H1 (cell line): ENCODE measurements around the gene SLC7A11. TPM values are rescaled to one million over a fixed set of nuclear protein-coding genes. Genes with fewer than 3 reads are reported as not detected.

Experiments used
- CTCF ChIA-PET: fragments of 300-600 bp; sonication (Branson Sonifier 250); formaldehyde crosslinking; loops from one replicate; lab custom pipeline; 2021; ENCODE audit not compliant: partially characterized antibody; lab: Charles Lee
- POLR2A ChIA-PET: fragments of 300-600 bp; sonication (Branson Sonifier 250); formaldehyde crosslinking; loops from one replicate; lab custom pipeline; 2021; ENCODE audit warnings: inconsistent platforms; ENCODE audit not compliant: partially characterized antibody; lab: Charles Lee
- DNase-seq, 2 experiments: peaks; one replicate each; pipeline versions ENCODE4 v3.0.0 to v3.0.0-alpha.2; 2010 to 2022; ENCODE audit warnings: low spot score in 2 of 2, low read depth in 1 of 2, mixed read lengths in 1 of 2
- FAIRE-seq: peaks from 2 replicates; lab custom pipeline; 2011; peaks lifted over from hg19 to GRCh38; lab: Jason Lieb, UNC
- H2AFZ ChIP-seq: 2 replicates; pipeline ENCODE4 v1.8.1; 2012; ENCODE audit warnings: low read length, inconsistent platforms
- H2AK5ac ChIP-seq: 2 replicates; pipeline ENCODE4 v1.6.1; 2013; ENCODE audit warnings: low read depth, low read length
- H2BK120ac ChIP-seq: replicated peaks from 2 replicates; pipeline ENCODE3; 2013; ENCODE audit warnings: low read depth, low read length, inconsistent platforms
- H2BK12ac ChIP-seq: 2 replicates; pipeline ENCODE4 v1.6.1; 2013; ENCODE audit warnings: low read depth, low read length
- H2BK15ac ChIP-seq: 2 replicates; pipeline ENCODE4 v1.6.1; 2013; ENCODE audit warnings: low read length
- H2BK20ac ChIP-seq: 2 replicates; pipeline ENCODE4 v1.6.1; 2013; ENCODE audit warnings: low read length
- H2BK5ac ChIP-seq: 2 replicates; pipeline ENCODE4 v1.6.1; 2013; ENCODE audit warnings: low read depth, low read length
- H3K14ac ChIP-seq: 2 replicates; pipeline ENCODE4 v1.6.1; 2013; ENCODE audit warnings: inconsistent platforms; ENCODE audit not compliant: insufficient read length
- H3K18ac ChIP-seq: 2 replicates; pipeline ENCODE4 v1.6.1; 2013; ENCODE audit warnings: low read length; ENCODE audit errors: extremely low read depth
- H3K23ac ChIP-seq: 2 replicates; pipeline ENCODE4 v1.6.1; 2013; ENCODE audit warnings: inconsistent platforms; ENCODE audit not compliant: insufficient read length
- H3K23me2 ChIP-seq: 2 replicates; pipeline ENCODE4 v1.6.1; 2013; ENCODE audit warnings: low read depth, low read length
- H3K27ac ChIP-seq: 2 replicates; pipeline ENCODE4 v1.6.1; 2011; ENCODE audit warnings: low read depth, low read length, inconsistent platforms
- H3K27me3 ChIP-seq, 4 experiments: replicated peaks in 1 of 4; 1 replicate in 1 of 4; 2 replicates in 3 of 4; pipeline versions ENCODE4 v1.6.1 to v1.8.1; 2011 to 2013; ENCODE audit warnings: low read length in 3 of 4, mild to moderate bottlenecking in 3 of 4, inconsistent platforms in 2 of 4, mixed read lengths in 2 of 4, moderate library complexity in 1 of 4; ENCODE audit not compliant: control insufficient read depth in 3 of 4, insufficient read depth in 3 of 4; ENCODE audit errors: extremely low read depth in 1 of 4
- H3K36me3 ChIP-seq, 4 experiments: 2 replicates each; pipeline versions ENCODE4 v1.6.1 to v1.8.1; 2011 to 2013; ENCODE audit warnings: mild to moderate bottlenecking in 4 of 4, low read length in 3 of 4, moderate library complexity in 2 of 4, control low read depth in 1 of 4, inconsistent platforms in 1 of 4; ENCODE audit not compliant: insufficient read depth in 4 of 4, control insufficient read depth in 2 of 4
- H3K4ac ChIP-seq: replicated peaks from 2 replicates; pipeline ENCODE3; 2013; ENCODE audit warnings: low read length, low read depth, mixed read lengths, inconsistent platforms; ENCODE audit not compliant: insufficient read length
- H3K4me1 ChIP-seq, 4 experiments: replicated peaks in 1 of 4; 1 replicate in 1 of 4; 2 replicates in 3 of 4; pipeline versions ENCODE4 v1.6.1 to v1.8.1; 2011 to 2013; ENCODE audit warnings: low read length in 3 of 4, inconsistent platforms in 2 of 4, mixed read lengths in 1 of 4; ENCODE audit not compliant: insufficient read depth in 4 of 4, control insufficient read depth in 3 of 4
- H3K4me2 ChIP-seq, 2 experiments: 2 replicates each; pipeline versions ENCODE4 v1.6.1 to v1.8.1; 2011 to 2013; ENCODE audit warnings: low read depth in 2 of 2, low read length in 2 of 2, control low read depth in 1 of 2, inconsistent platforms in 1 of 2, mild to moderate bottlenecking in 1 of 2; ENCODE audit not compliant: insufficient read depth in 1 of 2
- H3K4me3 ChIP-seq, 4 experiments: fragments of 200-600, 300-600 bp in 1 of 4; sonication (generic), shearing (Covaris generic), sonication (Bioruptor Twin) in 1 of 4; 2 replicates each; pipeline versions ENCODE4 v1.5.1 to v1.8.1; 2011 to 2016; ENCODE audit warnings: low read length in 4 of 4, low read depth in 3 of 4, control low read depth in 2 of 4, inconsistent platforms in 2 of 4, mild to moderate bottlenecking in 2 of 4, mixed read lengths in 1 of 4, moderate library complexity in 1 of 4; ENCODE audit not compliant: insufficient read depth in 2 of 4; ENCODE audit errors: extremely low read depth in 1 of 4
- H3K56ac ChIP-seq: replicated peaks from 2 replicates; pipeline ENCODE3; 2013; ENCODE audit warnings: low read depth, mild to moderate bottlenecking, mixed read lengths, low read length, inconsistent platforms; ENCODE audit not compliant: insufficient read length
- H3K79me1 ChIP-seq: 2 replicates; pipeline ENCODE4 v1.6.1; 2013; ENCODE audit warnings: low read depth, low read length, control low read depth
- H3K79me2 ChIP-seq, 2 experiments: 2 replicates each; pipeline versions ENCODE4 v1.6.1 to v1.8.1; 2012 to 2013; ENCODE audit warnings: low read length in 2 of 2, mild to moderate bottlenecking in 2 of 2, inconsistent platforms in 1 of 2; ENCODE audit not compliant: insufficient read depth in 2 of 2, control insufficient read depth in 1 of 2
- H3K9ac ChIP-seq, 4 experiments: replicated peaks in 1 of 4; 1 replicate in 1 of 4; 2 replicates in 3 of 4; pipeline versions ENCODE4 v1.6.1 to v1.8.1; 2011 to 2013; ENCODE audit warnings: low read depth in 3 of 4, low read length in 3 of 4, control low read depth in 2 of 4, mild to moderate bottlenecking in 2 of 4, moderate library complexity in 2 of 4, inconsistent platforms in 1 of 4; ENCODE audit errors: extremely low read depth in 1 of 4
- H3K9me3 ChIP-seq, 2 experiments: 2 replicates each; pipeline versions ENCODE4 v1.6.1 to v1.8.1; 2012 to 2013; ENCODE audit warnings: mild to moderate bottlenecking in 2 of 2, moderate library complexity in 2 of 2, control low read depth in 1 of 2, inconsistent platforms in 1 of 2, low read depth in 1 of 2, low read length in 1 of 2, mixed read lengths in 1 of 2; ENCODE audit not compliant: insufficient read depth in 2 of 2
- H4K20me1 ChIP-seq, 2 experiments: replicated peaks in 1 of 2; 2 replicates each; pipeline versions ENCODE3 to v1.8.1; 2011 to 2013; ENCODE audit warnings: inconsistent platforms in 2 of 2, low read length in 2 of 2, mild to moderate bottlenecking in 1 of 2; ENCODE audit not compliant: insufficient read depth in 2 of 2, control insufficient read depth in 1 of 2
- H4K5ac ChIP-seq: 2 replicates; pipeline ENCODE4 v1.6.1; 2013; ENCODE audit warnings: low read length, low read depth, mixed read lengths, inconsistent platforms; ENCODE audit not compliant: insufficient read length
- H4K8ac ChIP-seq: 2 replicates; pipeline ENCODE4 v1.8.0; 2013; ENCODE audit warnings: mild to moderate bottlenecking, moderate library complexity, low read length, inconsistent platforms; ENCODE audit not compliant: insufficient read depth; ENCODE audit errors: extremely low read depth
- H4K91ac ChIP-seq: replicated peaks from 2 replicates; pipeline ENCODE3; 2013; ENCODE audit warnings: low read length, mixed read lengths, inconsistent platforms; ENCODE audit not compliant: insufficient read length
- ATF3 ChIP-seq: IDR thresholded peaks from 2 replicates; pipeline ENCODE4 v1.6.1; 2011; ENCODE audit warnings: low read depth, mild to moderate bottlenecking, low read length; ENCODE audit not compliant: insufficient read depth
- CBX5 ChIP-seq: fragments of 300-800, 300-1000 bp; sonication (generic); IDR thresholded peaks from 2 replicates; pipeline ENCODE4 v1.7.1; 2016; ENCODE audit warnings: antibody characterized with exemption, low read length, low read depth
- GABPA ChIP-seq: IDR thresholded peaks from 2 replicates; pipeline ENCODE4 v1.6.1; 2011; ENCODE audit warnings: mild to moderate bottlenecking, low read length, moderate library complexity, borderline replicate concordance; ENCODE audit not compliant: insufficient read depth
- HDAC6 ChIP-seq: IDR thresholded peaks from one replicate; pipeline ENCODE4 v1.7.1; 2012; ENCODE audit warnings: low read depth, mild to moderate bottlenecking, inconsistent platforms, low read length, moderate library complexity
- KDM5A ChIP-seq: fragments of 200-600 bp; IDR thresholded peaks from 2 replicates; pipeline ENCODE4 v1.7.1; 2012; ENCODE audit warnings: mild to moderate bottlenecking, low read length, inconsistent platforms, mixed read lengths
- NANOG ChIP-seq: IDR thresholded peaks from 2 replicates; pipeline ENCODE4 v1.6.1; 2011; ENCODE audit warnings: low read length, low read depth, mild to moderate bottlenecking, inconsistent platforms; ENCODE audit not compliant: insufficient read depth, poor library complexity, severe bottlenecking
- NRF1 ChIP-seq: IDR thresholded peaks from 2 replicates; pipeline ENCODE4 v1.6.1; 2011; ENCODE audit warnings: mild to moderate bottlenecking, low read depth, low read length, improper control_type of control experiment
- RAD21 ChIP-seq, 2 experiments: IDR thresholded peaks in 1 of 2; conservative IDR thresholded peaks in 1 of 2; 2 replicates each; pipeline ENCODE4 v1.6.1; 2011; ENCODE audit warnings: low read depth in 2 of 2, low read length in 2 of 2, improper control_type of control experiment in 1 of 2, inconsistent platforms in 1 of 2, mild to moderate bottlenecking in 1 of 2, moderate library complexity in 1 of 2
- RFX5 ChIP-seq: IDR thresholded peaks from 2 replicates; pipeline ENCODE4 v1.6.1; 2011; ENCODE audit warnings: low read depth, low read length, improper control_type of control experiment, borderline replicate concordance
- TBP ChIP-seq: IDR thresholded peaks from 2 replicates; pipeline ENCODE4 v1.6.1; 2011; ENCODE audit warnings: low read depth, low read length, improper control_type of control experiment
- TEAD4 ChIP-seq: IDR thresholded peaks from 2 replicates; pipeline ENCODE4 v1.6.1; 2012; ENCODE audit warnings: low read depth, low read length, inconsistent platforms, mixed read lengths
- WGBS, 2 experiments: shearing (Covaris generic) in 1 of 2; methylation state at CpG; one replicate each; pipeline versions ENCODE4 v1.1.6 to v1.1.7; 2013 to 2015; ENCODE audit warnings: low lambda C conversion rate in 2 of 2, mixed read lengths in 2 of 2, inconsistent platforms in 1 of 2, low coverage in 1 of 2, missing lambda C conversion rate in 1 of 2; ENCODE audit not compliant: insufficient replicate concordance in 2 of 2, insufficient coverage in 1 of 2, insufficient read length in 1 of 2; ENCODE audit errors: extremely low coverage in 1 of 2, missing lambda C conversion rate in 1 of 2; 5-methylcytosine and 5-hydroxymethylcytosine counted together
- polyA plus RNA-seq, 7 experiments: library from polyadenylated mRNA; depleted of rRNA in 3 of 7; stranded (reverse) in 5 of 7; unstranded in 2 of 7; fragments of >200 nt in 5 of 7; fragments of 200-250 nt in 2 of 7; gene quantifications; 1 replicate in 5 of 7; 2 replicates in 1 of 7; 4 replicates in 1 of 7; pipeline versions ENCODE4 v1.2.1 to v1.2.3, GENCODE V29; 2011 to 2013; ENCODE audit warnings: missing spikeins in 2 of 7, mixed read lengths in 2 of 7
- total RNA-seq: library from RNA; stranded (reverse); fragmentation: NEBNext Ultra II Directional; extraction: Animal tissue kit (Norgen Biotek cat#: 25700); gene quantifications from 2 replicates; pipeline ENCODE4 v1.2.1, GENCODE V29; 2021
- TF ChIP-seq, protein P1 (sequence below): IDR thresholded peaks from 2 replicates; pipeline ENCODE4 v1.6.1; 2011; ENCODE audit warnings: low read length, improper control_type of control experiment

SLC7A11 gene
- total and polyA plus RNA-seq, 2 of the 8 experiments (the other 6 are each of a cell fraction or from before 2014, with no cell fraction given): 6.6 to 17.0 TPM

DNA sequence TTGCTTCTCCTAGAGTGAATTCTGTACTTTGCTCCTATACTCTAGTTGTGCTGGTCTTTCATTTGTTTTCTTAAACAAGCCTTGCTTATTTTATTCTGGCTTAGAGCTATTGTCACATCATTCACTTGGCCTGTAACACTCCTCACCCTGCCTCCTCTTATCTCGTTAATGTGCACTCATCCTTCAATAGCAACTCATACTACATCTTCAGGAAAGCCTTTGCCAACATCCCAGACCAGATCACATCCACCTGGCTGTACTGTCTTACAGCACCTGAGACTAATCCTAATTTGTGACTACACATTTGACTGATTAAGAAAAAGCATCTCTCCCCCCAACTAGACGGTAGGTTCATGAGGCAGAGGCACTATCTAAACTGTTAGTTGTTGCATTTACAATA is 80.8 kb downstream of the SLC7A11 start:
- no peak overlapping the region for H3K27ac ChIP-seq
- CTCF ChIA-PET: interaction anchor here (1.0 to 1.5 kb wide), 2 partner anchors 12 to 70 kb away, joined by 3 read pairs; no protein-coding TSS in a partner anchor
- H3K23me2 ChIP-seq: no peaks in the 10 kb centered on the region
- no peak overlapping the region for H2AK5ac ChIP-seq
- H3K4ac ChIP-seq: no peak overlapping the region
- no peak overlapping the region for H3K9ac ChIP-seq
- no peak overlapping the region for H2BK15ac ChIP-seq
- no peak overlapping the region for H3K56ac ChIP-seq
- no peak overlapping the region for H3K18ac ChIP-seq
- POLR2A ChIA-PET: no interaction called here
- H4K20me1 ChIP-seq: no peaks in the 10 kb centered on the region
- H3K23ac ChIP-seq: no peak overlapping the region
- no peaks in the 10 kb centered on the region for H3K27me3 ChIP-seq
- no peak overlapping the region for H2BK5ac ChIP-seq
- WGBS, 2 experiments: 81% methylated on average over 2 of the region's 2 CpGs; no CpG with 5 or more reads in 1 of the 2 experiments
- H3K14ac ChIP-seq: no peak overlapping the region
- no peak overlapping the region for H4K91ac ChIP-seq
- H2BK20ac ChIP-seq: peak overlapping the region; percentile 63; the same call in 1 of the 2 replicates
- no peak overlapping the region for H2BK12ac ChIP-seq
- no peak overlapping the region for H4K5ac ChIP-seq
- no peaks in the 10 kb centered on the region for H3K79me2 ChIP-seq
- H4K8ac ChIP-seq: no peak overlapping the region
- H3K4me3 ChIP-seq: no peak overlapping the region
- H3K79me1 ChIP-seq: no peaks in the 10 kb centered on the region
- H3K4me1 ChIP-seq: 0 out of 7 replicates have a peak, but pooled peaks cover 0 to 4% (median under 1%) of the 10 kb centered on the region in 4 experiments
- H2AFZ ChIP-seq: no peak overlapping the region
- DNase-seq (no peak), FAIRE-seq (no peak)
- H2BK120ac ChIP-seq: no peak overlapping the region
- no peaks in the 10 kb centered on the region for H3K36me3 ChIP-seq
- H3K4me2 ChIP-seq: no peak overlapping the region
- H3K9me3 ChIP-seq: no peaks in the 10 kb centered on the region
- TF ChIP-seq CBX5 (no peak), RAD21 (IDR thresholded peaks at IDR 0.05 in 1 of 2, conservative IDR thresholded peaks at IDR 0.05 in 1 of 2; ENCODE audit: low read depth in 2 of 2, low read length in 2 of 2) (no peak), GABPA (no peak), TEAD4 (no peak), ATF3 (no peak), HDAC6 (no peak), NRF1 (no peak), RFX5 (no peak), KDM5A (no peak), TBP (no peak), NANOG (no peak)
- TF ChIP-seq, protein P1, sequence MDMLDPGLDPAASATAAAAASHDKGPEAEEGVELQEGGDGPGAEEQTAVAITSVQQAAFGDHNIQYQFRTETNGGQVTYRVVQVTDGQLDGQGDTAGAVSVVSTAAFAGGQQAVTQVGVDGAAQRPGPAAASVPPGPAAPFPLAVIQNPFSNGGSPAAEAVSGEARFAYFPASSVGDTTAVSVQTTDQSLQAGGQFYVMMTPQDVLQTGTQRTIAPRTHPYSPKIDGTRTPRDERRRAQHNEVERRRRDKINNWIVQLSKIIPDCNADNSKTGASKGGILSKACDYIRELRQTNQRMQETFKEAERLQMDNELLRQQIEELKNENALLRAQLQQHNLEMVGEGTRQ: no peak
